Ectodermal cell (in vitro differentiated cells): Measurements from ENCODE around the gene CD79A.

ENCODE experiments used
- H3K27ac ChIP-seq: 2 replicates; pipeline ENCODE4 v1.7.0; 2013; ENCODE audit warnings: mild to moderate bottlenecking, low read depth, low read length; ENCODE audit not compliant: insufficient read depth, poor library complexity, severe bottlenecking
- H3K27me3 ChIP-seq: 2 replicates; pipeline ENCODE4 v1.7.0; 2013; ENCODE audit warnings: mild to moderate bottlenecking, low read length; ENCODE audit not compliant: insufficient read depth, control insufficient read depth, poor library complexity, severe bottlenecking
- H3K36me3 ChIP-seq: one replicate; pipeline ENCODE4 v1.7.0; 2013; ENCODE audit warnings: low read length; ENCODE audit not compliant: control insufficient read depth, insufficient read depth
- H3K4me1 ChIP-seq: one replicate; pipeline ENCODE4 v1.7.0; 2013; ENCODE audit warnings: low read length; ENCODE audit not compliant: control insufficient read depth, insufficient read depth
- H3K4me3 ChIP-seq: 2 replicates; pipeline ENCODE4 v1.7.0; 2013; ENCODE audit warnings: low read depth, low read length, control low read depth; ENCODE audit not compliant: insufficient read depth
- H3K9me3 ChIP-seq: 2 replicates; pipeline ENCODE4 v1.7.0; 2013; ENCODE audit warnings: mild to moderate bottlenecking, low read length, moderate library complexity; ENCODE audit not compliant: control insufficient read depth
- WGBS, 2 experiments: methylation state at CpG; one replicate each; pipeline ENCODE4 v1.1.7; 2013; ENCODE audit warnings: missing lambda C conversion rate in 2 of 2; 5-methylcytosine and 5-hydroxymethylcytosine counted together

Gene CD79A

GRCh38 chr19:41905273-41906002 lies 28.4 kb downstream of the CD79A start:
- Histone ChIP-seq H3K4me3 (no peak overlapping the region), H3K4me1 (no peaks in the 10 kb centered on the region), H3K9me3 (no peaks in the 10 kb centered on the region), H3K27ac (no peak overlapping the region), H3K36me3 (peaks cover 12% of the 10 kb centered on the region), H3K27me3 (peaks cover 13% of the 10 kb centered on the region)
- WGBS, 2 experiments: 92% methylated on average over 24 of the region's 24 CpGs

- WGBS, 2 experiments: 79 to 85% methylated on average over 9 of the region's 9 CpGs
- Histone ChIP-seq H3K4me3 (no peak overlapping the region), H3K27ac (no peak overlapping the region), H3K27me3 (peaks cover 21% of the 10 kb centered on the region), H3K9me3 (no peaks in the 10 kb centered on the region), H3K36me3 (peaks cover 12% of the 10 kb centered on the region), H3K4me1 (no peaks in the 10 kb centered on the region)
Measured at GRCh38 chr19:41906271-41906670, 29.2 kb downstream of the CD79A start.

GRCh38 chr19:41906916-41907680 lies 30.0 kb downstream of the CD79A start:
- no peaks in the 10 kb centered on the region for H3K9me3 ChIP-seq
- 89 to 91% methylated on average over 20 of the region's 21 CpGs for WGBS, 2 experiments
- peaks cover 29% of the 10 kb centered on the region for H3K27me3 ChIP-seq

GRCh38 chr19:41907994-41908615 lies 31.0 kb downstream of the CD79A start:
- Histone ChIP-seq H3K27ac (no peak overlapping the region), H3K36me3 (peaks cover under 1% of the 10 kb centered on the region)
- WGBS, 2 experiments: 88 to 92% methylated on average over 25 of the region's 25 CpGs

More at GRCh38 chr19:41906916-41907680, 30.0 kb downstream of the CD79A start:
- H3K36me3 ChIP-seq: peaks cover 7% of the 10 kb centered on the region
- H3K4me3 ChIP-seq: no peak overlapping the region
- H3K4me1 ChIP-seq: peaks cover 2% of the 10 kb centered on the region
- no peak overlapping the region for H3K27ac ChIP-seq

GRCh38 chr19:41908724-41909464 lies 31.8 kb downstream of the CD79A start:
- Histone ChIP-seq H3K4me1 (peaks cover 8% of the 10 kb centered on the region), H3K27me3 (peaks cover 47% of the 10 kb centered on the region), H3K4me3 (no peak overlapping the region), H3K27ac (no peak overlapping the region), H3K9me3 (no peaks in the 10 kb centered on the region), H3K36me3 (no peaks in the 10 kb centered on the region)
- 88 to 91% methylated on average over 11 of the region's 11 CpGs for WGBS, 2 experiments

More at GRCh38 chr19:41907994-41908615, 31.0 kb downstream of the CD79A start:
- Histone ChIP-seq H3K27me3 (peaks cover 39% of the 10 kb centered on the region), H3K4me3 (no peak overlapping the region), H3K4me1 (peaks cover 3% of the 10 kb centered on the region), H3K9me3 (no peaks in the 10 kb centered on the region)

GRCh38 chr19:41909706-41910105 lies 32.6 kb downstream of the CD79A start:
- H3K36me3 ChIP-seq: no peaks in the 10 kb centered on the region
- no peak overlapping the region for H3K27ac ChIP-seq
- H3K27me3 ChIP-seq: peaks cover 55% of the 10 kb centered on the region
- H3K4me3 ChIP-seq: no peak overlapping the region
- no peaks in the 10 kb centered on the region for H3K9me3 ChIP-seq
- 71 to 72% methylated on average over 13 of the region's 13 CpGs for whole genome bisulfite sequencing, 2 experiments
- H3K4me1 ChIP-seq: peaks cover 8% of the 10 kb centered on the region

GRCh38 chr19:41910240-41910991 lies 33.3 kb downstream of the CD79A start:
- H3K4me1 ChIP-seq: peaks cover 8% of the 10 kb centered on the region
- H3K27me3 ChIP-seq: peaks cover 62% of the 10 kb centered on the region
- WGBS, 2 experiments: 79 to 80% methylated on average over 12 of the region's 12 CpGs
- no peak overlapping the region for H3K4me3 ChIP-seq
- no peaks in the 10 kb centered on the region for H3K9me3 ChIP-seq
- no peak overlapping the region for H3K27ac ChIP-seq
- no peaks in the 10 kb centered on the region for H3K36me3 ChIP-seq

- Histone ChIP-seq H3K36me3 (no peaks in the 10 kb centered on the region), H3K9me3 (no peaks in the 10 kb centered on the region), H3K4me3 (no peak overlapping the region), H3K27ac (no peak overlapping the region), H3K4me1 (peaks cover 8% of the 10 kb centered on the region), H3K27me3 (peaks cover 71% of the 10 kb centered on the region)
- WGBS, 2 experiments: 85 to 87% methylated on average over 13 of the region's 13 CpGs
Measured at GRCh38 chr19:41910992-41911888, 34.2 kb downstream of the CD79A start.
